ENCODE measurements around the gene SSR3.

Gene SSR3

GRCh38 chr3:156554515-156554841 lies 439 bp downstream of the SSR3 start:
- peaks cover 31% of the 10 kb centered on the region for H3K4me1 ChIP-seq
- H3K4me2 ChIP-seq: peak overlapping the region; percentile 96
- H3K27ac ChIP-seq: peak overlapping the region; percentile 87
- TF ChIP-seq Cebpa-rat (IDR thresholded peaks at IDR 0.05): no peak
- H3K9ac ChIP-seq: peak overlapping the region; percentile 94
- peak overlapping the region; percentile 95 for H3K4me3 ChIP-seq
- no peaks in the 10 kb centered on the region for H3K9me3 ChIP-seq
- peaks cover 28% of the 10 kb centered on the region; the same call in 1 of the 2 replicates for H4K20me1 ChIP-seq
- peaks cover 35% of the 10 kb centered on the region for H3K36me3 ChIP-seq
- H3K27me3 ChIP-seq: no peaks in the 10 kb centered on the region

DNA sequence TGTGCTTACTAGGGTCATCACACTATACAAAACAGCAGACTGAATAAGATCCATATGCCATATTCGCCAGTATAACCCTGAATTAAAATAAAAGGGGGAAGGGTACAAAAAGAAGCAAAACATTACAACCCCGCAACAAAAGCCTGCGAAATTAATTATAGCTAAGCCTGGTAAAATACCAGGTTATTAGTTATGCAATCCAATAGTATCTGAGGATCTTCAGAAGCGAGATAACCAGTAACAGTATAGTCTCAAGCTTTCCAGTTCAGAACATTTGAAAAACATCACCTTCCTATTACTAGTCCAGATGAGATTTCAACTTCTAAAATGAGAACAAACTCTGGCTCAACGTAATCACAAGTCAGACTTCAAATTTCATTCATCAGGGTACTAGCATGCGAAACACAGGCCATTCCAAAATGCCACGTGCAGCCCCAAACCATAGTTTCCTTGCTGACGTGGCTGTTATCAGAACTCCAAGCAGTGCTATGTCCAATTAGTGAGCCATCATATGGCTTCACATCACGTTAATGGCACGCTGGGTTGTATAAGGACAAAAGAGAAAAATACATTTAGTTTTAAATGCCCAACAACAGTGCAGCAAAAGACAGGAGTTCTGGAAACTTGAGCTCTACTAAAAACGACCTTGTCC lies 1.1 kb downstream of the SSR3 start:
- H3K9ac ChIP-seq: peak overlapping the region; percentile 94
- H3K9me3 ChIP-seq: no peaks in the 10 kb centered on the region
- TF ChIP-seq Cebpa-rat (IDR thresholded peaks at IDR 0.05): no peak
- H3K27me3 ChIP-seq: no peaks in the 10 kb centered on the region
- H4K20me1 ChIP-seq: peaks cover 28% of the 10 kb centered on the region; the same call in 1 of the 2 replicates
- peak overlapping the region; percentile 87 for H3K27ac ChIP-seq
- peaks cover 31% of the 10 kb centered on the region for H3K4me1 ChIP-seq
- peak overlapping the region; percentile 95 for H3K4me3 ChIP-seq
- peak overlapping the region; percentile 96 for H3K4me2 ChIP-seq
- H3K36me3 ChIP-seq: peaks cover 39% of the 10 kb centered on the region

DNA sequence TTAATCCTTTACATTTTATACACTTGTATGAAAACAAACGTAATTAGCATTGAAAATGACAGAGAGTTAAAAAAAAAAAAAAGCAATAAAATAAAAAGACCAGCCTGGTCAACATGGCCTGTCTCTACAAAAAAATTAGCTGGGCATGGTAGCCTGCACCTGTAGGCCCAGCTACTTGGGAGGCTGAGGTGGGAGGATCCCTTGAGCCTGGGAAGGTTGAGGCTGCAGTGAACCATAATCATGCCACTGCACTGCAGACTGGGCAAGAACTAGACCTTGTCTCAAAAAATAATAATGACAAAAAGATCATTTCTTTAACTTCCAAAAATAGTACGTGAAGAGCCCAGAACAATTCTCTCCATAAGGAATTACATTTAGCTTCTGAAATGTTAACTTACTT lies 1.9 kb downstream of the SSR3 start:
- Histone ChIP-seq H3K9ac (0 out of 2 replicates have a peak overlapping the region, but pooled peaks have one; percentile 22), H3K36me3 (peaks cover 48% of the 10 kb centered on the region), H3K27ac (no peak overlapping the region), H3K27me3 (no peaks in the 10 kb centered on the region), H3K4me3 (0 out of 2 replicates have a peak overlapping the region, but pooled peaks have one; percentile 95), H3K4me1 (peaks cover 31% of the 10 kb centered on the region), H3K9me3 (no peaks in the 10 kb centered on the region), H4K20me1 (peaks cover 28% of the 10 kb centered on the region; the same call in 1 of the 2 replicates), H3K4me2 (peak overlapping the region; percentile 96)
- no peak for TF ChIP-seq Cebpa-rat (IDR thresholded peaks at IDR 0.05)

GRCh38 chr3:156551746-156552145 lies 3.2 kb downstream of the SSR3 start:
- Histone ChIP-seq H3K27ac (no peak overlapping the region), H3K4me3 (no peak overlapping the region), H3K4me1 (peaks cover 31% of the 10 kb centered on the region), H3K9ac (no peak overlapping the region), H3K27me3 (no peaks in the 10 kb centered on the region), H3K4me2 (no peak overlapping the region), H3K36me3 (peaks cover 60% of the 10 kb centered on the region), H3K9me3 (no peaks in the 10 kb centered on the region), H4K20me1 (peaks cover 28% of the 10 kb centered on the region; the same call in 1 of the 2 replicates)
- TF ChIP-seq Cebpa-rat (IDR thresholded peaks at IDR 0.05): no peak

DNA sequence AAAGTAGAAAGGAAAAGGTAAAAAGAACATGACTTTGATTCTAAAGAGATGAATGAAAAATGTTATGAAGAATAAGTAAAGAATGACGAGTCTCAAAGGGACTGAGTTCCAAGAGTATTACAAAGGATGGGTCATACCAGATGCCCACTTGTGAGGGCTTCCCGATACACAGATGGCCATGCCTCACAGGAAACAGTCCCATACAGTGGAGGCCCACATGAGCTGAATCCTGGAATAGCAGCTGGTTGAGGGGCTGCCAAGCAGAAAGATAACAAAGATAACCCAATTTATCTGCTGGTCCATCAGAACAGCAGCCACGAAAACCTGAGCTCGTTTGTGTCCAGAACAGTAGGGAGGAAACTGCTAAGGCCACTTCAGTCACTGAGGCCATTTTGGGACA lies 3.7 kb downstream of the SSR3 start:
- Histone ChIP-seq H3K9me3 (no peaks in the 10 kb centered on the region), H3K9ac (no peak overlapping the region), H3K4me1 (peaks cover 31% of the 10 kb centered on the region), H4K20me1 (peaks cover 28% of the 10 kb centered on the region; the same call in 1 of the 2 replicates), H3K27ac (no peak overlapping the region), H3K36me3 (peaks cover 65% of the 10 kb centered on the region), H3K4me3 (no peak overlapping the region), H3K4me2 (no peak overlapping the region), H3K27me3 (no peaks in the 10 kb centered on the region)
- TF ChIP-seq Cebpa-rat (IDR thresholded peaks at IDR 0.05): no peak

DNA sequence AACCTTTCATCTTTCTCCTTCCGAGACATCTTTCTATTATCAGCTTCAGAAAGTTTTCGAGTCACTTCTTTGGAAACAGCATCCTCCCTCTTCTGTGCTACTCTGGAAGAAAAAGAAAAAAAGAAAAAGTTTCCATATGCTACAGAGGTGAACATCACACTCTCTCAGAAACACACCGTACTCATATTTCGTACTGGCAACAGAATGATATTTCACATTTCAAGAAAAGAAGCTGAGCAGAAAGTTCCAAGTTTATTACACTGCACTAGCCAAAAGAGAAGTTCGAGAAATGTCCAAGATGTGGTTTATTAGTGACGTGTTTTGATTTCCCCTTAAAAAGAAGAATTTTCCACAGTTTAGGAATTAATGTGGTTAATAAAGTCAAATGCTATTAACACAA lies 6.0 kb downstream of the SSR3 start:
- no peaks in the 10 kb centered on the region for H3K9me3 ChIP-seq
- TF ChIP-seq Cebpa-rat (IDR thresholded peaks at IDR 0.05): no peak
- H3K36me3 ChIP-seq: peaks cover 89% of the 10 kb centered on the region
- H3K27me3 ChIP-seq: no peaks in the 10 kb centered on the region
- no peak overlapping the region for H3K27ac ChIP-seq
- H3K4me1 ChIP-seq: peaks cover 23% of the 10 kb centered on the region
- no peak overlapping the region for H3K4me3 ChIP-seq
- no peak overlapping the region for H3K4me2 ChIP-seq
- H3K9ac ChIP-seq: no peak overlapping the region
- peaks cover 42% of the 10 kb centered on the region; the same call in 1 of the 2 replicates for H4K20me1 ChIP-seq

- Histone ChIP-seq H3K27ac (no peak overlapping the region), H3K4me1 (peaks cover 15% of the 10 kb centered on the region), H3K36me3 (peaks cover 96% of the 10 kb centered on the region)
These were observed 6.8 kb downstream of the SSR3 start for GRCh38 chr3:156548041-156548687.

GRCh38 chr3:156547637-156548036 lies 7.3 kb downstream of the SSR3 start:
- Histone ChIP-seq H3K4me1 (peaks cover 10% of the 10 kb centered on the region; the same call in 1 of the 2 replicates), H3K27ac (no peak overlapping the region), H3K4me3 (no peak overlapping the region), H3K9ac (no peak overlapping the region), H3K36me3 (peaks cover 96% of the 10 kb centered on the region), H4K20me1 (peaks cover 29% of the 10 kb centered on the region; the same call in 1 of the 2 replicates), H3K9me3 (no peaks in the 10 kb centered on the region), H3K27me3 (no peaks in the 10 kb centered on the region), H3K4me2 (no peak overlapping the region)
- no peak for TF ChIP-seq Cebpa-rat (IDR thresholded peaks at IDR 0.05)

More at GRCh38 chr3:156548041-156548687, 6.8 kb downstream of the SSR3 start:
- no peak overlapping the region for H3K4me2 ChIP-seq
- H3K9ac ChIP-seq: no peak overlapping the region
- H3K9me3 ChIP-seq: no peaks in the 10 kb centered on the region
- no peak for TF ChIP-seq Cebpa-rat (IDR thresholded peaks at IDR 0.05)
- peaks cover 35% of the 10 kb centered on the region; the same call in 1 of the 2 replicates for H4K20me1 ChIP-seq
- no peaks in the 10 kb centered on the region for H3K27me3 ChIP-seq
- H3K4me3 ChIP-seq: no peak overlapping the region

- H3K36me3 ChIP-seq: peaks cover 79% of the 10 kb centered on the region
- H3K9ac ChIP-seq: no peak overlapping the region
These were observed 11.8 kb downstream of the SSR3 start for GRCh38 chr3:156543043-156543555.

More at GRCh38 chr3:156543043-156543555, 11.8 kb downstream of the SSR3 start:
- H3K27ac ChIP-seq: no peak overlapping the region
- no peak overlapping the region for H3K4me3 ChIP-seq
- no peak for TF ChIP-seq Cebpa-rat (IDR thresholded peaks at IDR 0.05)
- H3K27me3 ChIP-seq: no peaks in the 10 kb centered on the region
- no peaks in the 10 kb centered on the region for H3K4me1 ChIP-seq
- H4K20me1 ChIP-seq: peaks cover 19% of the 10 kb centered on the region; the same call in 1 of the 2 replicates
- no peak overlapping the region for H3K4me2 ChIP-seq
- no peaks in the 10 kb centered on the region for H3K9me3 ChIP-seq

All from BLaER1 (cell line).